ENCODE results near the gene MVK.

Gene MVK

GRCh38 chr12:109611223-109611622 is 37.6 kb downstream of the MVK start:
- no peak for DNase-seq

- DNase-seq, result no peak
Observed at GRCh38 chr12:109612003-109612402, 38.4 kb downstream of the MVK start.

DNA sequence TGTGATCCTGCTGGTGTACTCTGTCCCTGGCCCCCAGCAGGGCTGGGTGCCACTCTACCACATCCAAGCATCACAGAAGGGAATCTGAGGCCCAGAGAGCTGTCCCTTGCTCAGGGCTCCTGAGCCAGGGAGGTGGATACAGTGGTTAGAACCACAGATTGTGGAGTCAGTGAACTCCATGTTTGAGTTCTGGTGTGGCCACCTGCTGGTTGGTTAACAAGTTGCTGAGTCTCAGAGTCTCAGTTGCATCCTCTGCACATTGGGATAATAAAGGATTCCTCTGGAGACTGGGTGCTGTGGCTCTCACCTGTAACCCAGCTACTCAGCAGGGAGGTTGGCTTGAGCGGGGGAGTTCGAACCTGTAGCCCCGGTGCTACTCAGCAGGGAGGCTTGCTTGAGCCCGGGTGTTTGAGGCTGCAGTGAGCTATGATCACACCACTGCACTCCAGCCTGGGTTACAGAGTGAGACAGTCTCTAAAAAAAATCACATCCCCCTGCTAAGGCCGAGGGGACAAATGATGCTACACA is 39.4 kb downstream of the MVK start:
- DNase-seq, result no peak

DNA sequence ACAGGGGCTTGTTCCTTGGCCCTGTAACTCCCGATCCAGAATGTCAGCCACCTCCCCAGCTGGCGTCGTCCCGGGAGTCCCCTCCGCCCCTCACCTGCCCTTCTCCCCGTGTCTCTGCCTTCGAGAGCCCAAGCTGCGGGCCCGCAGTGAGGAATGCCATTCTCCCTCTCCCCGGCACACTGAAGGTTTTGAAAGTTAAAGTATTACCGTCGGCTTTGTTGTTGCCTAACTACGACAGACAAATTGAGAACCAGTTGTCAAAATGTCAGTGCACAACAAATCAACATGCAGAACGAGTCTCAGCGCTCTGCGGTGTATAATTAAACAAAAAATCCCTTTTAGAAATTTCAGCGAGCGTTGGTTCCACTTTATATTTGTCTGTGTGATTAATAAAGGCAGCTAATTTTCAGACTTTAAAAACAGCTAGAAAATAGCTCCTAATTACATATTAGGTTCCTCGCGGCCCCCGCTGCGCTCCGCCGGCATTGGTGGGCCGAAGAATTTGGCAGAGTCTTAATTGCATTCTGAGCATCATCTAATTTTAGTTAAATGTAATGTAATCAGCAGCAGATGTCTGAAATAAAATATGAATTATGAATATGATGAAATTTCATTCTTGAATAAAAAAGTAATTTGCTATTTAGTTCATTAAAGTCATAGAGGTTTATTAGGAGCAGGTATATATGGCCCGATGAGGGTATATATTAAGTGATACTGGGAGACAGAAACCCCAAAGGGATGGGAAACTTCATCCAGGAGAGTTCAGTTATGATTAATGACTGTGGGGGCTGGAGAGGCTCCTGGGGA is 40.3 kb downstream of the MVK start:
- DNase-seq, result no peak

DNA sequence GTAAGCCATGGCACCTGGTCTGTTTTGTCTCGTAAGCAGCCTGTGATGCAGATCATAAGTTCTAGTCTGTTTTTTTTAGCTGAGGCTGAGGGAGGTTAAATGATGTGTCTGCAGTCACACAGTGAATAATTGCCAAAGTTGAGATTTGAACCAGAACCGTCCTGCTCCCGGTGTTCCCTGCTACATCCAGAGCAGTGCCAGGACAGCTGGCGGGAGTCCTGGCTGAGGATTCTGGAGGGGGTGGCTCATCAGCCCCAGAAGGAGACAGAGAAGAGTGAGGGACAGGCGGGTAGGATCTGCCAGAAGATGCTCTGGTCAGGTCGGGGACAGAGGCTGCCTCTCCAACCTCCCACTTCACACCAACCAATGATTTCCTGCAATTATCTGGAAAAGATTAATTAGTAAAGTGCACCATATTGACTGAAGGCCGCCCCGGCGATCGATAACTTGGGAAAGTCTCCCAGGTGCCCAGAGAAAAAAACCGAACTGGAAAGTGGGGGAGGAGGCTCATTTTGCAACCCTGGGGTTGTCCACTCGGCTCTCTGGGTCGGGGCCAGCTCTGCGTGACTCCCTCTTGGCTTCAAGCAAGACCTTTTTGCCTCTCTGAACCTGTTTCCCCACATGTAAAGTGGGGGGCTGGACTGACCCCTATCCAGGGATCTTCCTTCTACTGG is 42.1 kb downstream of the MVK start:
- DNase-seq, result no peak

- DNase-seq, result no peak
Observed at GRCh38 chr12:109617491-109617890, 43.9 kb downstream of the MVK start.

DNA sequence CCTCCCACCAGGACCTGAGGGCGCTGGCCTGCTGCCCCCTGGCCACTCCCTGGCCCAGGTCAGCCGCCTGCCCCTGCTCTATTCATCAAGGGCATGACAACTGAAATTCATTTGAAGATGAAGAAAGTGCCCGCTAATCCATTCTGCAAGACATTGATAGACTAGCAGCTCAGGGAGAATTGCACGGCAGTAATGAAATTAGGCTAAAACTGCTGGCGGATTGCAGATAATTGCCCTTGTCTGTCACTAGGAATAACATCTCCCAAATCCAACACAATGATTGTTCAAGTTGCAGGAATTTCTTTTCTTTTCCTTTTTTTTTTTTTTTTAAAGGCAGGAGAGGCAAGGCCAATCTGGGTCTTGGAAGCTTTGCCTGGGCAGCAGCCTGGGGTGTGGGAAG is 44.5 kb downstream of the MVK start:
- DNase-seq, result no peak

DNA sequence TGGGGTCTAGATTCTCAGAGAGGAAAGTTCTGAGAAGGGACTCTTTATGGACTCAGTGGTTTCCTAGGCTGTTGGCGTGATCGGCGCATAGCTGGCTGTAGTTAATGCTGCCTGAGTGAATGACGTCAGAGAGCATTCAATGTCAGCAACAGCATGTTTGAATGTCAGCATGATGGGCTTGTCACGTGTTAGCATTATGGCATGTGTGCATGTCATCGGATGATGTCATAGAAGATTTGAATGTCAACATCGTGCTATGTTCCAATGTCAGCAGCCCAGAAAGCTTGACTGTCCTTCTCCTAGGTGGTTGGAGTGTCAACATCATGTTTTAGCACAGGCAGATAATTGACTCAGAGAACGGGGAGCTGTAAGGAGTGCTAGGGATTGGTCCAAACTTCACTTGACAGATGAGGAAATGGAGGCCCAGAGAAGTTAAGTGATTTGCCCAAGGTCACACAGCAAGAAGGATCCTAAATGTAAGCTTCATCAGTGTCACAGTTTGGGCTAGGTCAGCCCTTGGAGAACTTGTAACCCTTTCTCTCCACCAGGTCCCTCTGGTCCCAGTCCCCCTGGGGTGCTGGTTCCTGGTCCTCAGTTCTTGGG is 45.5 kb downstream of the MVK start:
- DNase-seq, result no peak

DNA sequence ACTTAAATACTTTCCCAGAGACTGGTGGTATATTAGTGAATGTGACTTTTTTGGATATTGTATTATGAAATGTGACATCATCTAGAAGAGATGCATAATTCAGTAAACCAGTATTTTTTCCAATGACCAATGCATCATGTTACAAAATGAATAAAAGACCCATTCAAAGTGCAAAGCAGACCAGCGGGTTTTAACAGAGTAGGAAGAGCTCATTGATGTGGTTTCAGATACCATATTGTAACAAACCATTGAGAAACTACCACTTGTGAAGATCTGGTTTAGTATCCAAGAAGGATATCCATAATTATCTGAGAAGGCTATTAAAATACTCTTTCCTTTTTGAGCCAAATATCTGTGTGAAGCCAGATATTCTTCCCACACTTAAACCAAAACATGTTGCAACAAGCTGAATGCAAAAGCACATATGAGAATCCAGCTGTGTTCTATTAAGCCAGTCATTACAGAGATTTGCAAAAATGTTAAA is 47.7 kb downstream of the MVK start:
- DNase-seq, result no peak

GRCh38 chr12:109621901-109622364 is 48.3 kb downstream of the MVK start:
- DNase-seq, result no peak

GRCh38 chr12:109624467-109624866 is 50.9 kb downstream of the MVK start:
- no peak for DNase-seq

- DNase-seq, result no peak
Observed at GRCh38 chr12:109625131-109625559, 51.6 kb downstream of the MVK start.

- no peak for DNase-seq
Observed at GRCh38 chr12:109625749-109626377, 52.3 kb downstream of the MVK start.

DNA sequence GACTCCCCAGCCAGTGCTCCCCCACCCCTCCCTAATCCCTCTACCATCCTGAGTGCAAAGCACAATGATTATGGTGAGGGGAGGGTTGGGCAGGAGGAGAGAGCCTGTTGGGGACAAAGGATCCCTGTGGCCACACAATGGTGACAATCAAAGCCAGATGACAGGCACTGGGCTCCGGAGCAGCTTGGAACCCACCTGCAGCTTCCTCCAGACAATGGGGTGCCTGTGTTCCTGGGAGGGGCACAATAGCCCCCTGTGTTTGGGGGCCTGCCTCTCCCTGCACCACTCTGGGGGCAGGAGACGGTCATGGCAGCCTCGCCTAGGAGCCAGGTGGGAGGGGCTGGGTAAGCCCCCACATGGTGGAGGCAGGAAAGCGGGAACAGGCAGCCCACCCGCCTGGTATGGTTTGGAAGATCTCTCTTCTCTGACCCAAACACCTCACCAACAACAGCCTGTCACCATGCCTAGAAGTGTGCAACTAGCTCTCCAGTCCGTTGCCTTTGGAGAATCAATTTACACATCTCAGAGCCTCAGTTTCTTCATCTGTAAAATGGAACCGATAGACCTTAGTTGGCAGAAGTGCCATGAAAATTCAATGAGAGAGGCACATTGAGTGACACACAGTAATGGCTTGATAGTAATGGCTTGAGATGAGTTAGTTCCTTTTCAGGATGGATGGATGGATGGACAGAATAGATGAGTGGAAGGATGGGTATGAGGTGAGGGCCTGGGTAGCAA is 53.0 kb downstream of the MVK start:
- no peak for DNase-seq

DNA sequence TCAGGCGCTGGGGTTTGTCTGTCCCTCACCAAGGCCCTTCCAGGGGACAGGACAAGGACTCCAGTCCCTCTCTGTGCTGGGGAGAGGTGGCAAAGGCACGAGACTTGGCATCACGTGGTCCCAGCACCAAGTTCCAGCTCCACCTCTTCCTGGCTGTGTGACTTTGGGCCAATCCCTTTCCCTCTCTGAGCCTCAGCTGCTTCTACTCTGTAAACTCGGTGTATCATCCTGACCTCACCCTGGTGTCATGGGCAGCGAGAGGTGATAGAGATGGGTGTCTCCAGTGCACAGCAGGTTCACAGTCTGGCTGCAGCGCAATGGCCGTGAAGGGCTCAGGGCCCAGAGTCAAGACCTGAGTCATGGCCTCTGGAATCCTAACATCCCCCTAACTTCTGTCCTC is 54.0 kb downstream of the MVK start:
- no peak for DNase-seq

DNA sequence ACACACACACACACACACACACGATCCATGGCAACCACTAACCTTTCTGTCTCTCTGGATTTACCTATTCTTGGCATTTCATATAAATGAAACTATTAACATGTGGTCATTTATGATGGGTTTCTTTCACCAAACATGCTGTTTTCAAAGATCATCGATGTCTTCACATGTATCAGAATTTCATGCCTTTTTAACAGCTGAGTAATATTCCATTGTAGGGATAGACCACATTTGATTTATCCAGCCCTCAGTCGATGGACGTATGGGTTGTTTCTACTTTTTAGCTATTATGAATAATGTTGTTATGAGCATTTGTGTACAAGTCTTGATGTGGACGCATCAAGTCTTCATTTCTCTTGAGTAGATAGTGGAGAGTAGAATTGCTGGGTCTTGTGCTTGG is 56.5 kb downstream of the MVK start:
- no peak for DNase-seq

- DNase-seq, result no peak
Observed at GRCh38 chr12:109630815-109631214, 57.2 kb downstream of the MVK start.

DNA sequence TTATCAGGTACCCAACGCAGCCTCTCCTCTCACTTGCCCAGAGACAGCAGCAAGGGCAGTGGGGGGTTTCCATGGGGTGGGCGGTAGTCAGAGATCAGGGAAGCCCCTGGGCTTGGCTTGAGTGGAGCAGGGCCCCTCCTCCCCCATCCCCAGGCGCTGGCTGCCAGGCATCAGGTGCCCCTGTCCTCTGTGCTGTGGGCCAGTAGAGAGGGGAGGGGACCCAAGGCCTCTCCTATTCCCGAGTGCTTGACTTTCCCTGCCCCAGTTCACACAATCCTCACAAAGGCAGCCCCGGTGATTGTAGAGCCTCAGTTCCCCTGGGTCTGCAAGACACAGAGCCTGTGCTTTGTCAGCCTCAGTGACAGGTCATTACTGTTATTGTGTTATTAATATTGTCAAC is 57.7 kb downstream of the MVK start:
- DNase-seq, result no peak

DNA sequence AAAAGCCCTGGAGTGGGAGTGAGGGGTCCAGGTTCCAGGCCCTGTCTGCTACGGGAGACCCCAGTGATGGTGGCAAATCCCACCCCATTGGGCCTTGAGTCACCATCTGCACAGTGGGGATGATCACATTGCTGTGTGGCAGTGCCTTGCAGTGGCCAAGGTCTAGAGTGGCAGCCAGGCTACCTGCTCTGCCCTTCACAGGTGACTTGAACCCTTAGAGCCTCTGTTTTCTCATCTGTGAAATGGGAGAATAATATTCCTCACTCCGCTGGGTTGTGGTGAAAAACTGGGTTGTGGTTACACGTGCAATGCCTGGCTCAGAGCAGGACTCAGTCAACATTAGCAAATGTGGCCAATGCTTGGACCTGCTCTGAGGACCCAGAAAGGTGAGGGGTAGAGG is 58.2 kb downstream of the MVK start:
- DNase-seq, result no peak

GRCh38 chr12:109632342-109632741 is 58.7 kb downstream of the MVK start:
- no peak for DNase-seq

DNA sequence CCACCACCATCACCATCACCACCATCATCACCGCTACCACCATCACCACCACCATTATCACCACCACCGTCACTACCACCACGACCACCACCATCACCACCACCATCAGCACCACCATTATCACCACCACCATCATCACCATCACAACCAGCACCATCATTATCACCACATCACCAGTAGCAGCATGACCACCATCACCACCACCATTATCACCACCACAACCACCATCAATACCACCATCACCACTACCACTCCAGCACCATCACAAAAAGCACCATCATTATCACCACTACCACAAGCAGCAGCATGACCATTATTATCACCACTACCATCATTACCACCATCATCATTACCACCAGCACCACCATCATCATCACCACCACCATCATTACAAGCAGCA is 62.1 kb downstream of the MVK start:
- no peak for DNase-seq

DNA sequence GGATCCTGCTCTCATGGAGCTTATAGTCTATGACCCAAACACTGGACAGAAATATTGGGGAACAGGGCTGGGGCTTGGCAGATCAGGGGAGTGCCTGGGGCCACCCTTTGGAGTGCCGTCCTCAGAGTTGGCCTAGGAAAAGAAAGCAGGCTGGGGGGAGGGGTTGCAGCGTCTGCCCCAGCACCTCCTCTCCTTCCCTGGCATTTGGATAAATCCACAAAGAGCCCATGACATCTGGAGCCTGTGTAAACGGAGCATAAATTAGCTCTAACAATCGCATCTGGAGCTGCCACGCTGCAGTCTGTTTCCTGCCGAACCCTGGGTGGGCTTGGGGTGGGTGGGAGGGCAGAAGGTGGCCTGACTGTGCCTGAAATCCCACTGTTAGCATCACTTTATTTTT is 63.8 kb downstream of the MVK start:
- no peak for DNase-seq
